Upper lobe of left lung (tissue), 4 donors: ENCODE measurements around the gene KHNYN.

Source experiments
- CTCF ChIP-seq, 6 experiments: fragments of 450-650 bp in 4 of 6; fragments of 200-600 bp in 2 of 6; sonication (generic) in 2 of 6; IDR thresholded peaks; one replicate each; pipeline ENCODE4 v1.5.1; 2016 to 2019; ENCODE audit warnings: antibody characterized with exemption in 6 of 6
- POLR2A ChIP-seq, 4 donors: fragments of 450-650 bp; IDR thresholded peaks; one replicate each; pipeline ENCODE4 v1.5.1; 2016 to 2017; ENCODE audit warnings: antibody characterized with exemption in 4 of 4, mild to moderate bottlenecking in 2 of 4

GRCh38 chr14:24385524-24385923 is 44.2 kb upstream of the KHNYN start:
- no peak for TF ChIP-seq CTCF (IDR thresholded peaks at IDR 0.05)
- TF ChIP-seq POLR2A (IDR thresholded peaks at IDR 0.05) = no peak
